ENCODE measurements around the gene GRM1.

GRM1 gene

DNA sequence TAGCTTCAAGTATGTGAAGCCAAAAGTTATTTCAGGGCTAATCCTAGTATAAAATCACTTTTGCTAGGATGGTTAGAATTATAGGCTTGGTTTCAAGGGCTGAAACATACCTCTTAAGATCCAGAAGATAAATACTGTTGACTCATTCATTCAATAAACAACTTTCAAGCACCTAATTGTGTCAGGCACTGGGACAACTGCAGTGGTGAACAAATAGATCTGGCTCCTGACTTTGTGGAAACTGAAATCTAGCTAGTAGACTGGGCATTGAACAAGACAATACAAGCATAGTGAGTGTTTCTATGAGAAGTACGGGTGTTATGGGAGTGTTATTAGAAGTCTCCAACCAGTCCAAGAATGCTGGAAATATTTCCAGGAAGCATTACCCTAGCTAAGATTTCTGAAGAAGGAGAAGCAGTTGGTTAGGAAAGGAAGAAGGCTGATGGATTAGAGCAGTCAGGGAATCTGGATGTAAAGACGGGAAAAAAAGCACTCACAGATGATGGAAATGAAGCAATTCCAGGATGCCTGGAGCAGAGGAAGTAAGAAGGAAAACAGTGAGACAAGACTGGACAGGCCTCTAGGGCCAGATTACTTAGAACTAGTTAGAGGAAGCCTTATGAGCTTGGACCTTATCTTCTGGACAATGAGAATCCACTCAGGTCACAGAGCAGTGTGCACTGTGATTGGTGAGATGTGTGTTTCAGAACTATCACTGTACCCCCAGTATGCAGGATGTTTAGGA, 382.2 kb downstream of the GRM1 start:
- Histone ChIP-seq H3K4me2 (ENCODE audit: low read depth, low read length, poor library complexity, severe bottlenecking) (no peak overlapping the region), H3K27me3 (ENCODE audit: insufficient read depth, low read length, poor library complexity, severe bottlenecking) (no peaks in the 10 kb centered on the region), H3K9ac (ENCODE audit: low read depth, low read length, poor library complexity, severe bottlenecking) (no peak overlapping the region), H3K4me1 (ENCODE audit: insufficient read depth, low read length, poor library complexity, severe bottlenecking) (no peaks in the 10 kb centered on the region), H4K20me1 (ENCODE audit: insufficient read depth, low read length, poor library complexity, severe bottlenecking) (no peaks in the 10 kb centered on the region), H3K9me2 (replicated peaks; ENCODE audit: low read depth, low read length) (no peaks in the 10 kb centered on the region), H2AFZ (ENCODE audit: low read length) (no peak overlapping the region), H3F3A (ENCODE audit: low read depth) (no peaks in the 10 kb centered on the region), H3K79me2 (ENCODE audit: insufficient read depth, low read length) (no peaks in the 10 kb centered on the region), H3K4me3 (ENCODE audit: low read length, poor library complexity, severe bottlenecking) (no peak overlapping the region), H3K9me3 (ENCODE audit: insufficient read depth, low read depth, low read length) (peaks cover 4% of the 10 kb centered on the region; the same call in 1 of the 2 replicates), H3K36me3 (ENCODE audit: insufficient read depth, low read length) (no peaks in the 10 kb centered on the region)
- no peak for TF ChIP-seq EZH2phosphoT487 (IDR thresholded peaks at IDR 0.05; ENCODE audit: borderline replicate concordance)
- TF ChIP-seq, protein P1, sequence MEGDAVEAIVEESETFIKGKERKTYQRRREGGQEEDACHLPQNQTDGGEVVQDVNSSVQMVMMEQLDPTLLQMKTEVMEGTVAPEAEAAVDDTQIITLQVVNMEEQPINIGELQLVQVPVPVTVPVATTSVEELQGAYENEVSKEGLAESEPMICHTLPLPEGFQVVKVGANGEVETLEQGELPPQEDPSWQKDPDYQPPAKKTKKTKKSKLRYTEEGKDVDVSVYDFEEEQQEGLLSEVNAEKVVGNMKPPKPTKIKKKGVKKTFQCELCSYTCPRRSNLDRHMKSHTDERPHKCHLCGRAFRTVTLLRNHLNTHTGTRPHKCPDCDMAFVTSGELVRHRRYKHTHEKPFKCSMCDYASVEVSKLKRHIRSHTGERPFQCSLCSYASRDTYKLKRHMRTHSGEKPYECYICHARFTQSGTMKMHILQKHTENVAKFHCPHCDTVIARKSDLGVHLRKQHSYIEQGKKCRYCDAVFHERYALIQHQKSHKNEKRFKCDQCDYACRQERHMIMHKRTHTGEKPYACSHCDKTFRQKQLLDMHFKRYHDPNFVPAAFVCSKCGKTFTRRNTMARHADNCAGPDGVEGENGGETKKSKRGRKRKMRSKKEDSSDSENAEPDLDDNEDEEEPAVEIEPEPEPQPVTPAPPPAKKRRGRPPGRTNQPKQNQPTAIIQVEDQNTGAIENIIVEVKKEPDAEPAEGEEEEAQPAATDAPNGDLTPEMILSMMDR (conservative IDR thresholded peaks at IDR 0.05; ENCODE audit: low read length) = no peak

DNA sequence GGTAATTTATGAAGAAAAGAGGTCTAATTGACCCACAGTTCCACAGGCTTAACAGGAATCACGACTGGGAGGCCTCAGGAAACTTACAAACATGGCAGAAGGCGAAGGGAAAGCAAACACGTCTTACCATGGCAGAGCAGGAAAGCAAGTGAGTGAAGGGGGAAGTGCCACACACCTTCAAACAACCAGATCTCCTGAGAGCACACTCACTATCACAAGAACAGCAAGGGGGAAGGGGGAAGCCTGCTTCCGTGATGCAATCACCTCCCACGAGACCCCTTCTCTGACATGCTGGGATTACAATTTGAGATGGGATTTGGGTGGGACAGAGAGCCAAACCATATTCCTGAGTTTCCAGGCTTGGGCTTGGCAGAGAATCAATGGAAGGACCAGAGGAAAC, 390.7 kb downstream of the GRM1 start:
- Histone ChIP-seq H3K36me3 (ENCODE audit: insufficient read depth, low read length) (no peaks in the 10 kb centered on the region), H3K4me2 (ENCODE audit: low read depth, low read length, poor library complexity, severe bottlenecking) (peak overlapping the region; percentile 67), H4K20me1 (ENCODE audit: insufficient read depth, low read length, poor library complexity, severe bottlenecking) (no peaks in the 10 kb centered on the region), H3F3A (ENCODE audit: low read depth) (peaks cover 7% of the 10 kb centered on the region), H3K9me2 (replicated peaks; ENCODE audit: low read depth, low read length) (no peaks in the 10 kb centered on the region), H3K27me3 (ENCODE audit: insufficient read depth, low read length, poor library complexity, severe bottlenecking) (no peaks in the 10 kb centered on the region), H3K9me3 (ENCODE audit: insufficient read depth, low read depth, low read length) (no peaks in the 10 kb centered on the region), H3K4me1 (ENCODE audit: insufficient read depth, low read length, poor library complexity, severe bottlenecking) (peaks cover 52% of the 10 kb centered on the region), H3K79me2 (ENCODE audit: insufficient read depth, low read length) (no peaks in the 10 kb centered on the region), H3K4me3 (ENCODE audit: low read length, poor library complexity, severe bottlenecking) (peak overlapping the region; percentile 21), H3K9ac (ENCODE audit: low read depth, low read length, poor library complexity, severe bottlenecking) (peak overlapping the region; percentile 31), H2AFZ (ENCODE audit: low read length) (no peak overlapping the region)
- TF ChIP-seq, protein P1 (conservative IDR thresholded peaks at IDR 0.05; ENCODE audit: low read length) = no peak
- no peak for TF ChIP-seq EZH2phosphoT487 (IDR thresholded peaks at IDR 0.05; ENCODE audit: borderline replicate concordance)

DNA sequence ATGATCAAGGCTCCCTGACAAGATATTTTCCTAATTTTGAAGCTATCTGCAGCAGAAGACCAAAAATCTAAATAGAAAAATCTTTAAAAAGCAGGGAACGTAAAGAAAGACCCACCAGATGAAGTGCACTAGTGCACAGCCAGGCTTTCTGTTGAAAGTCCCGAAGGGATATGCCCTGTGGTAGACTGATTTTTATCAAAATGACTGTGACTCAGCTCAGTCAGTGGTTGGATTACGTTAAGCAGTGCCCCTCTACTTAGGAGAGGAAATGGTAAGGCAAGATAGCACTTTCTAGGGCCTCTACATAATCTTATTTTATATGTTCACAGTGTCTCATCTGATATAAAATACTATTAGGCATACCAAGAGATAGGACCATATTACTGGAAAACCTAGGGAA, 391.4 kb downstream of the GRM1 start:
- no peaks in the 10 kb centered on the region for H3K9me2 ChIP-seq (replicated peaks; ENCODE audit: low read depth, low read length)
- no peaks in the 10 kb centered on the region for H4K20me1 ChIP-seq (ENCODE audit: insufficient read depth, low read length, poor library complexity, severe bottlenecking)
- peak overlapping the region; percentile 21 for H3K4me3 ChIP-seq (ENCODE audit: low read length, poor library complexity, severe bottlenecking)
- H3K9ac ChIP-seq (ENCODE audit: low read depth, low read length, poor library complexity, severe bottlenecking) = peak overlapping the region; percentile 31
- H3K36me3 ChIP-seq (ENCODE audit: insufficient read depth, low read length) = no peaks in the 10 kb centered on the region
- TF ChIP-seq, protein P1 (conservative IDR thresholded peaks at IDR 0.05; ENCODE audit: low read length) = no peak
- TF ChIP-seq EZH2phosphoT487 (IDR thresholded peaks at IDR 0.05; ENCODE audit: borderline replicate concordance) = no peak
- H3K4me1 ChIP-seq (ENCODE audit: insufficient read depth, low read length, poor library complexity, severe bottlenecking) = peaks cover 58% of the 10 kb centered on the region
- peaks cover 7% of the 10 kb centered on the region for H3F3A ChIP-seq (ENCODE audit: low read depth)
- H3K9me3 ChIP-seq (ENCODE audit: insufficient read depth, low read depth, low read length) = no peaks in the 10 kb centered on the region
- H3K27me3 ChIP-seq (ENCODE audit: insufficient read depth, low read length, poor library complexity, severe bottlenecking) = no peaks in the 10 kb centered on the region
- H3K4me2 ChIP-seq (ENCODE audit: low read depth, low read length, poor library complexity, severe bottlenecking) = peak overlapping the region; percentile 67
- no peaks in the 10 kb centered on the region for H3K79me2 ChIP-seq (ENCODE audit: insufficient read depth, low read length)
- no peak overlapping the region for H2AFZ ChIP-seq (ENCODE audit: low read length)

Measured in Loucy (cell line).